Mesendoderm (in vitro differentiated cells): ENCODE results near the gene TRIM72.
"Not testable (repeated sequence)": the region's sequence is repeated elsewhere in the genome, so short reads cannot be mapped to it uniquely, and the experiment has no call there.

Source experiments
- DNase-seq: peaks from one replicate; pipeline ENCODE4 v3.0.0; 2013
- H2AK5ac ChIP-seq: 2 replicates; pipeline ENCODE4 v1.6.1; 2013; ENCODE audit warnings: low read length, inconsistent platforms
- H2BK120ac ChIP-seq: 2 replicates; pipeline ENCODE4 v1.6.1; 2013; ENCODE audit warnings: low read depth, mild to moderate bottlenecking, low read length, moderate library complexity, mixed read lengths
- H2BK15ac ChIP-seq: replicated peaks from 2 replicates; pipeline ENCODE4 v1.6.1; 2013; ENCODE audit warnings: low read depth, mild to moderate bottlenecking, moderate library complexity
- H2BK5ac ChIP-seq: 2 replicates; pipeline ENCODE4 v1.6.1; 2013; ENCODE audit warnings: low read length, inconsistent platforms
- H3K18ac ChIP-seq: 2 replicates; pipeline ENCODE4 v1.6.1; 2013; ENCODE audit warnings: mild to moderate bottlenecking, low read length, mixed read lengths
- H3K23ac ChIP-seq: one replicate; pipeline ENCODE4 v1.6.1; 2013; ENCODE audit warnings: low read length
- H3K27ac ChIP-seq: 2 replicates; pipeline ENCODE4 v1.5.1; 2013; ENCODE audit warnings: low read depth, mild to moderate bottlenecking, inconsistent platforms, low read length, moderate library complexity
- H3K27me3 ChIP-seq: 2 replicates; pipeline ENCODE4 v1.6.1; 2013; ENCODE audit warnings: low read length, control low read depth, mild to moderate bottlenecking, inconsistent platforms; ENCODE audit not compliant: insufficient read depth, poor library complexity
- H3K36me3 ChIP-seq: 2 replicates; pipeline ENCODE4 v1.6.1; 2013; ENCODE audit warnings: low read length, inconsistent platforms; ENCODE audit not compliant: control insufficient read depth, insufficient read depth
- H3K4ac ChIP-seq: one replicate; pipeline ENCODE4 v1.6.1; 2013; ENCODE audit warnings: low read depth, mild to moderate bottlenecking, low read length, moderate library complexity
- H3K4me1 ChIP-seq: 2 replicates; pipeline ENCODE4 v1.6.1; 2013; ENCODE audit warnings: low read depth, low read length, inconsistent platforms; ENCODE audit not compliant: control insufficient read depth
- H3K4me2 ChIP-seq: 2 replicates; pipeline ENCODE4 v1.6.1; 2013; ENCODE audit warnings: low read length
- H3K4me3 ChIP-seq: 2 replicates; pipeline ENCODE4 v1.5.1; 2013; ENCODE audit warnings: mild to moderate bottlenecking, low read length
- H3K56ac ChIP-seq: one replicate; pipeline ENCODE4 v1.6.1; 2013; ENCODE audit warnings: low read length
- H3K79me1 ChIP-seq: 2 replicates; pipeline ENCODE4 v1.6.1; 2013; ENCODE audit warnings: low read length, inconsistent platforms
- H3K79me2 ChIP-seq: 2 replicates; pipeline ENCODE4 v1.6.1; 2013; ENCODE audit warnings: mild to moderate bottlenecking, low read length; ENCODE audit not compliant: control insufficient read depth, insufficient read depth
- H3K9ac ChIP-seq: 2 replicates; pipeline ENCODE4 v1.6.1; 2013; ENCODE audit warnings: low read length, inconsistent platforms
- H4K5ac ChIP-seq: one replicate; pipeline ENCODE4 v1.6.1; 2013; ENCODE audit warnings: low read length
- H4K8ac ChIP-seq: one replicate; pipeline ENCODE4 v1.6.1; 2013; ENCODE audit warnings: low read depth, mild to moderate bottlenecking, control low read depth, low read length, moderate library complexity
- WGBS: extraction: QIAGEN DNeasy Blood & Tissue Kit; methylation state at CpG from one replicate; pipeline ENCODE4 v1.1.7; 2013; ENCODE audit warnings: low lambda C conversion rate, missing lambda C conversion rate; ENCODE audit not compliant: insufficient coverage; ENCODE audit errors: extremely low coverage; 5-methylcytosine and 5-hydroxymethylcytosine counted together

TRIM72 gene

DNA sequence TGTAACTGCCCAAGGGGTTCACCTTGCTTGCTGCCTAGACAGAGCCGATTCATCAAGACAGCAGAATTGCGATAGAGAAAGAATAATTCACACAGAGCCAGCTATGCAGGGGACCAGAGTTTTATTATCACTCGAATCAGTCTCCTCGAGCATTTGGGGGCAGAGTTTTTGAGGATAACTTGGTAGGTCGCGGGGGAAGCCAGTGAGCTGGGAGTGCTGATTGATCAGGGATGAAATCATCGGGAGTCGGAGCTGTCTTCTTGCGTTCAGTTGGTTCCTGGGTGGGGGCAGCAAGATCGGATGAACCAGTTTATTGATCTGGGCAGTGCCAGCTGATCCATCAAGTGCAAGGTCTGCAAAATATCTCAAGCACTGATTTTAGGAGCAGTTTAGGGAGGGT, 55.0 kb downstream of the TRIM72 start:
- WGBS = no CpG with 5 or more reads among the region's 10 CpGs
- Histone ChIP-seq H2BK5ac (no peak overlapping the region), H3K23ac (no peak overlapping the region), H3K9ac (no peak overlapping the region), H3K36me3 (no peaks in the 10 kb centered on the region), H3K27ac (no peak overlapping the region), H4K8ac (no peak overlapping the region), H2AK5ac (no peak overlapping the region), H3K79me1 (no peaks in the 10 kb centered on the region), H3K4me1 (peaks cover 2% of the 10 kb centered on the region), H3K79me2 (no peaks in the 10 kb centered on the region), H3K18ac (no peak overlapping the region), H3K4ac (no peak overlapping the region), H3K27me3 (no peaks in the 10 kb centered on the region), H2BK120ac (no peak overlapping the region), H3K4me3 (no peak overlapping the region), H3K56ac (no peak overlapping the region), H3K4me2 (no peak overlapping the region), H2BK15ac (no peak overlapping the region), H4K5ac (no peak overlapping the region)
- DNase-seq = no peak

DNA sequence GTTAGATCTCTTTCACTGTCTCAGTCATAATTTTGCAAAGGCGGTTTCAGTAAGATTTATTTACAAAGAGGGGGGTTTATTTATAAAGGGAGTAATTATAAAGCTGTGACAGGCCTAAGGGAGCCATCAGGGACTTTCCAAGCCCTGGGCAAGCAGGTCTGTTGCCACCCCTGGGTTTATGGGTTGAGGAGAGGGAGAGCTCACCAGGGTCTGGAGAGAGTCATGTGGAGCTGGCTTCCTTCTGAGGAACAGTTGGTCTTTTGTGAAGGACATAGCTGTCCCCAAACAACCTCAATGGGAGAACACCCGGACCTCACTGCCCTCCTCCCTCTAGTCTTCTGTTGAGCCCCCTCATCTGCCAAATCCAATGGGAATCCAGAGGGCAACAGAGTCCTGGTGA, 55.6 kb downstream of the TRIM72 start:
- Histone ChIP-seq H3K4ac (no peak overlapping the region), H4K5ac (no peak overlapping the region)

DNA sequence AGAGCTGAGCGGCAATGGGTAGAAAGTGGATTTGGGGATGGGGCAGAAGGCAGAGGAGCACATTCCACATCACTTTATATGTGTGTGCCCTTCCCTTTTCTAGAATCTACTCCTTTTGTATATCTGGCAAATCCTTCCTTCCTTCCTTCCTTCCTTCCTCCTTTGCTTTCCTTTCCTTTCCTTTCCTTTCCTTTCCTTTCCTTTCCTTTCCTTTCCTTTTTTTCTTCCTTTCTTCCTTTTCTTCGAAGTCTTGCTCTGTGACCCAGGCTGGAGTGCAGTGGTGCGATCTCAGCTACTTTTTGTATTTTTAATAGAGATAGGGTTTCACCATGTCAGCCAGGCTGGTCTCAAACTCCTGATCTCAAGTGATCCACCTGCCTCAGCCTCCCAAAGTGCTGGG, 56.1 kb downstream of the TRIM72 start:
- not testable (repeated sequence) for H3K27ac ChIP-seq, H2BK5ac ChIP-seq, H2BK15ac ChIP-seq, H3K9ac ChIP-seq, H3K23ac ChIP-seq, H3K4me2 ChIP-seq, H3K56ac ChIP-seq, H3K18ac ChIP-seq, H2BK120ac ChIP-seq, DNase-seq, H4K8ac ChIP-seq, H3K27me3 ChIP-seq, H3K4me1 ChIP-seq, H3K36me3 ChIP-seq, H3K79me2 ChIP-seq, H3K4ac ChIP-seq, H3K79me1 ChIP-seq, H2AK5ac ChIP-seq, H3K4me3 ChIP-seq, H4K5ac ChIP-seq
- WGBS = no CpG with 5 or more reads among the region's 3 CpGs

More for the DNA sequence above, 55.6 kb downstream of the TRIM72 start:
- Histone ChIP-seq H2BK15ac (no peak overlapping the region), H3K79me1 (no peaks in the 10 kb centered on the region), H3K36me3 (no peaks in the 10 kb centered on the region), H4K8ac (no peak overlapping the region), H3K56ac (no peak overlapping the region), H3K4me3 (no peak overlapping the region), H3K9ac (no peak overlapping the region), H3K18ac (no peak overlapping the region), H3K4me1 (peaks cover 2% of the 10 kb centered on the region), H3K27me3 (no peaks in the 10 kb centered on the region), H2AK5ac (no peak overlapping the region), H2BK5ac (no peak overlapping the region), H3K79me2 (no peaks in the 10 kb centered on the region), H2BK120ac (no peak overlapping the region), H3K4me2 (no peak overlapping the region), H3K23ac (no peak overlapping the region), H3K27ac (no peak overlapping the region)
- no CpG with 5 or more reads among the region's 2 CpGs for WGBS
- DNase-seq = no peak

DNA sequence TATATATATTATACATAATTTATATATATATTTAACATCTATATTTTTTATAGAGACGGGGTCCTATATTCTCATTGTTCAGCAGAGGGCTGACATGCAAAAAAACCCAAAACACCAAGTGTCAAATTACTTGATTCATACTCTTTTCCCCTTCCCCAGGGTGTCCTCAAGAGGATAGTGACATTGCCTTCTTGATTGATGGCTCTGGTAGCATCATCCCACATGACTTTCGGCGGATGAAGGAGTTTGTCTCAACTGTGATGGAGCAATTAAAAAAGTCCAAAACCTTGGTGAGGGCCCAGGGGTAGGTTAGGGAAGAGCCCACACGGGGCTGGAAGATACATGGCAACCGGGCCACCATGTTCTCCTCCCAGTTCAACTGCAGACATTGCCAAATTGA, 56.9 kb downstream of the TRIM72 start:
- Histone ChIP-seq H3K79me1 (no peaks in the 10 kb centered on the region), H3K4me3 (no peak overlapping the region), H3K18ac (no peak overlapping the region), H3K56ac (no peak overlapping the region), H2AK5ac (no peak overlapping the region), H4K5ac (no peak overlapping the region), H3K4me1 (peaks cover 2% of the 10 kb centered on the region), H3K4me2 (no peak overlapping the region), H3K9ac (no peak overlapping the region), H2BK15ac (no peak overlapping the region), H2BK5ac (no peak overlapping the region), H3K23ac (no peak overlapping the region), H3K27me3 (no peaks in the 10 kb centered on the region), H4K8ac (no peak overlapping the region), H2BK120ac (no peak overlapping the region), H3K4ac (no peak overlapping the region), H3K36me3 (no peaks in the 10 kb centered on the region), H3K79me2 (no peaks in the 10 kb centered on the region), H3K27ac (no peak overlapping the region)
- no peak for DNase-seq
- no CpG with 5 or more reads among the region's 5 CpGs for WGBS

DNA sequence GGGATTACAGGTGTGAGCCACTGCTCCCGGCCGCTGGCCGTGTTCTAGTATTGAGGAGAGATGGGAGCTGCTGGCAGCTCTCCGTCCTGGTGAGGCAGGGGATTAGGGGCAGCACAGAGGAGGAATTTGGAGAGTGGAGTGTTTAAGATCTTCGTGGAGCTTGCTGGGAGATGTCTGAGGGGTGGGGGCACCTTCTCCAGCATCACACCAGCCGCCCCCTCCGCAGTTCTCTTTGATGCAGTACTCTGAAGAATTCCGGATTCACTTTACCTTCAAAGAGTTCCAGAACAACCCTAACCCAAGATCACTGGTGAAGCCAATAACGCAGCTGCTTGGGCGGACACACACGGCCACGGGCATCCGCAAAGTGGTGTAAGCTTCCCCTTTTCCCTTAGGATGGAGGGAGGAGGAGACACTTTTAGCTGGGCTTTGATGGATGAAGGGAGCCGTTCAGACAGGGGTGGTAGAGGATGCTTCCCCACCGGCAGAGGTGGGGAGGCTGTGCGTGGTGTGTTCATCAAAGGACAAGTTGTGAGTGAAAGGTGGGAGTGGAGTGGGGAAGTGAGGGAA, 57.8 kb downstream of the TRIM72 start:
- no peak overlapping the region for H3K4ac ChIP-seq
- no peak overlapping the region for H3K4me2 ChIP-seq
- no peak overlapping the region for H4K5ac ChIP-seq
- H3K27ac ChIP-seq = no peak overlapping the region
- H2BK15ac ChIP-seq = no peak overlapping the region
- DNase-seq = no peak
- no peak overlapping the region for H2AK5ac ChIP-seq
- H3K79me1 ChIP-seq = no peaks in the 10 kb centered on the region
- H3K9ac ChIP-seq = no peak overlapping the region
- H3K36me3 ChIP-seq = no peaks in the 10 kb centered on the region
- no peak overlapping the region for H4K8ac ChIP-seq
- H3K27me3 ChIP-seq = no peaks in the 10 kb centered on the region
- no peak overlapping the region for H3K23ac ChIP-seq
- no peak overlapping the region for H3K56ac ChIP-seq
- WGBS = no CpG with 5 or more reads among the region's 16 CpGs
- H3K4me1 ChIP-seq = peaks cover 2% of the 10 kb centered on the region
- H2BK120ac ChIP-seq = no peak overlapping the region
- H3K4me3 ChIP-seq = no peak overlapping the region
- no peak overlapping the region for H2BK5ac ChIP-seq
- no peaks in the 10 kb centered on the region for H3K79me2 ChIP-seq
- no peak overlapping the region for H3K18ac ChIP-seq

DNA sequence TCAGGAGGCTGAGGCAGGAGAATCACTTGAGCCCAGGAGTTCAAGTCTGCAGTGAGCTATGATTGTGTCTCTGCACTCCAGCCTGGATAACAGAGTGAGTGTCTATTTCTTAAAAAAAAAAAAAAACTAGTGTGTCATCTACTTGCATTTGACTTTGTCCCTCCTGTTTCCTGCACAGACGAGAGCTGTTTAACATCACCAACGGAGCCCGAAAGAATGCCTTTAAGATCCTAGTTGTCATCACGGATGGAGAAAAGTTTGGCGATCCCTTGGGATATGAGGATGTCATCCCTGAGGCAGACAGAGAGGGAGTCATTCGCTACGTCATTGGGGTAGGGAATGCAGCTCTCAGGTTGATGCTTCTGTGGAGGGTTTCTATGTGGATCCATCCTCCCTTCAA, 59.3 kb downstream of the TRIM72 start:
- H2BK5ac ChIP-seq = no peak overlapping the region
- H3K9ac ChIP-seq = no peak overlapping the region
- no peak overlapping the region for H3K4me2 ChIP-seq
- DNase-seq = no peak
- no peaks in the 10 kb centered on the region for H3K27me3 ChIP-seq
- H3K4me1 ChIP-seq = peaks cover 1% of the 10 kb centered on the region
- H4K8ac ChIP-seq = no peak overlapping the region
- H4K5ac ChIP-seq = no peak overlapping the region
- no peak overlapping the region for H3K18ac ChIP-seq
- no peak overlapping the region for H3K56ac ChIP-seq
- H3K23ac ChIP-seq = no peak overlapping the region
- H3K79me1 ChIP-seq = no peaks in the 10 kb centered on the region
- H2AK5ac ChIP-seq = no peak overlapping the region
- H3K79me2 ChIP-seq = no peaks in the 10 kb centered on the region
- WGBS = no CpG with 5 or more reads among the region's 7 CpGs
- H3K4me3 ChIP-seq = no peak overlapping the region
- H3K27ac ChIP-seq = no peak overlapping the region
- H2BK120ac ChIP-seq = no peak overlapping the region
- no peak overlapping the region for H3K4ac ChIP-seq
- H3K36me3 ChIP-seq = no peaks in the 10 kb centered on the region
- H2BK15ac ChIP-seq = no peak overlapping the region
